Hematopoietic multipotent progenitor cell treated with erythropoietin and hydrocortisone succinate and interleukin-3 and kit ligand, for 8 days (in vitro differentiated cells): ENCODE data around the gene NPM1.

ENCODE experiments used
- DNase-seq: peaks from one replicate; pipeline ENCODE4 v3.0.0-alpha.2; 2015

The NPM1 gene

DNA sequence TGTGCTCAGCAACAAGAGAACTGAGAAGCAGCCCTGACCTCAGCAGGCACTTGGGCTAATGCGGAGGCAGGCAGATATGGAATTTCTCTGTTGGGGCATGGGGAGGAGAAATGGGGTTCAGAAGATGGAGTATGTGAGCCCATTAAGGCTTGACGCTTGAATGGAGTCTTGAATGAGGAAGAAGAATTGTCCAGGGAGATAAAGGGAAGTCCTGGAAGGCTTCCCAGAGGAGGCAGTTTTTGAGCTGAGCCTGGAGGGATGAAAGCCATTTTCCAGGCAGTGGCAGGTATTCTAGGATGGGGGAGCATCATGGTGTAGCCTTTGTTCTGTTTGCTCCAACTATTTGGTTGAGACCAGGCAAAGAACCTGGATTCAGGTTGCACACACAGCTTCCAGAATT is 66.3 kb downstream of the NPM1 start:
- DNase-seq = no peak

- DNase-seq = no peak
Measured at GRCh38 chr5:171454549-171454948, 66.9 kb downstream of the NPM1 start.

GRCh38 chr5:171455522-171455921 is 67.9 kb downstream of the NPM1 start:
- no peak for DNase-seq

GRCh38 chr5:171457208-171457981 is 69.7 kb downstream of the NPM1 start:
- DNase-seq = no peak

GRCh38 chr5:171459839-171460238 is 72.2 kb downstream of the NPM1 start:
- DNase-seq = no peak
